PC-9 (cell line): ENCODE results near the gene EXOSC7. TPM values are rescaled to one million over a fixed set of nuclear protein-coding genes. Genes with fewer than 3 reads are reported as not detected.

Experiments used
- BruUV-seq: library from RNA; stranded (reverse); fragments of 400-500 nt; replicated peaks from 2 replicates; lab custom pipeline; 2021; lab: Mats Ljungman, UMichigan
- CTCF ChIA-PET: fragments of 300-600 bp; sonication (Branson Sonifier 250); formaldehyde crosslinking; loops from one replicate; lab custom pipeline; 2022; ENCODE audit warnings: antibody characterized with exemption; lab: Charles Lee
- POLR2A ChIA-PET: fragments of 300-600 bp; sonication (Branson Sonifier 250); formaldehyde crosslinking; loops from one replicate; lab custom pipeline; 2022; ENCODE audit warnings: antibody characterized with exemption; ENCODE audit not compliant: unreplicated experiment; lab: Charles Lee
- DNase-seq, 2 experiments: peaks; one replicate each; pipeline versions ENCODE4 v3.0.0 to v3.0.0-alpha.2; 2015 to 2022; ENCODE audit warnings: mixed read lengths in 1 of 2
- H2AFZ ChIP-seq: fragments of 200-600 bp; sonication (generic); 2 replicates; pipeline ENCODE4 v1.8.1; 2017; ENCODE audit warnings: antibody characterized with exemption
- H3F3A ChIP-seq: fragments of 200-600 bp; sonication (generic); 2 replicates; pipeline ENCODE4 v1.8.1; 2017; ENCODE audit warnings: antibody characterized with exemption, mild to moderate bottlenecking, low read depth; ENCODE audit not compliant: insufficient read depth
- H3K27ac ChIP-seq: fragments of 200-600 bp; sonication (generic); 2 replicates; pipeline ENCODE4 v1.6.1; 2016; ENCODE audit warnings: mixed run types
- H3K27me3 ChIP-seq: fragments of 200-600 bp; sonication (generic); 2 replicates; pipeline ENCODE4 v1.6.1; 2016; ENCODE audit warnings: low read depth, mixed run types; ENCODE audit not compliant: insufficient read depth
- H3K36me3 ChIP-seq: fragments of 200-600 bp; sonication (generic); 2 replicates; pipeline ENCODE4 v1.6.1; 2016; ENCODE audit warnings: low read depth, mixed run types
- H3K4me1 ChIP-seq: fragments of 200-600 bp; sonication (generic); replicated peaks from 2 replicates; pipeline ENCODE4 v1.6.1; 2016; ENCODE audit warnings: mixed run types; ENCODE audit not compliant: insufficient read depth
- H3K4me2 ChIP-seq: fragments of 200-600 bp; sonication (generic); 2 replicates; pipeline ENCODE4 v1.6.1; 2017; ENCODE audit warnings: mixed run types
- H3K4me3 ChIP-seq: fragments of 200-600 bp; sonication (generic); 2 replicates; pipeline ENCODE4 v1.6.1; 2016; ENCODE audit warnings: mixed run types
- H3K79me2 ChIP-seq: fragments of 200-600 bp; sonication (generic); 2 replicates; pipeline ENCODE4 v1.6.1; 2017; ENCODE audit warnings: low read depth, mixed run types
- H3K9me2 ChIP-seq: fragments of 200-600 bp; sonication (generic); 2 replicates; pipeline ENCODE4 v1.8.1; 2017; ENCODE audit warnings: mild to moderate bottlenecking; ENCODE audit not compliant: insufficient read depth
- H3K9me3 ChIP-seq: fragments of 200-600 bp; sonication (generic); 2 replicates; pipeline ENCODE4 v1.8.1; 2016; ENCODE audit warnings: low read depth; ENCODE audit not compliant: insufficient read depth
- H4K20me1 ChIP-seq: fragments of 200-600 bp; sonication (generic); 2 replicates; pipeline ENCODE4 v1.8.1; 2017; ENCODE audit not compliant: insufficient read depth
- CTCF ChIP-seq: fragments of 200-600 bp; sonication (generic); conservative IDR thresholded peaks from 2 replicates; pipeline ENCODE4 v1.6.1; 2017; ENCODE audit warnings: mixed run types, antibody characterized with exemption, mild to moderate bottlenecking, moderate library complexity
- EZH2 ChIP-seq: fragments of 200-600 bp; sonication (generic); IDR thresholded peaks from 2 replicates; pipeline ENCODE4 v1.8.0; 2017; ENCODE audit warnings: antibody characterized with exemption, low read depth
- intact Hi-C: fragments of 100-400 bp; cut with micrococcal nuclease; formaldehyde crosslinking; loops from one replicate; pipeline ENCODE4 v1.10.0; 2022; ENCODE audit not compliant: unreplicated experiment
- total RNA-seq: library from RNA; stranded (reverse); gene quantifications from 2 replicates; pipeline ENCODE4 v1.2.3, GENCODE V29; 2021

EXOSC7 gene
- total RNA-seq, 1 experiment from 2014 or later = 56.2 TPM

- TF ChIP-seq CTCF (no peak), EZH2 (no peak)
- H3K4me3 ChIP-seq = no peak overlapping the region
- POLR2A ChIA-PET = no interaction called here
- H3K9me2 ChIP-seq = no peaks in the 10 kb centered on the region
- H3K9me3 ChIP-seq = no peaks in the 10 kb centered on the region
- no peak overlapping the region for H3K27ac ChIP-seq
- H3K4me2 ChIP-seq = no peak overlapping the region
- no peaks in the 10 kb centered on the region for H3K79me2 ChIP-seq
- no peaks in the 10 kb centered on the region for H3F3A ChIP-seq
- no peak overlapping the region for H2AFZ ChIP-seq
- CTCF ChIA-PET = no interaction called here
- intact Hi-C loops = no loop called here
- no TSS peak for BruUV-seq
- no peaks in the 10 kb centered on the region for H3K4me1 ChIP-seq
- H3K27me3 ChIP-seq = no peaks in the 10 kb centered on the region
- no peak for DNase-seq
- H4K20me1 ChIP-seq = no peaks in the 10 kb centered on the region
- no peaks in the 10 kb centered on the region for H3K36me3 ChIP-seq
Measured at GRCh38 chr3:45020534-45020933, 44.5 kb downstream of the EXOSC7 start.

DNA sequence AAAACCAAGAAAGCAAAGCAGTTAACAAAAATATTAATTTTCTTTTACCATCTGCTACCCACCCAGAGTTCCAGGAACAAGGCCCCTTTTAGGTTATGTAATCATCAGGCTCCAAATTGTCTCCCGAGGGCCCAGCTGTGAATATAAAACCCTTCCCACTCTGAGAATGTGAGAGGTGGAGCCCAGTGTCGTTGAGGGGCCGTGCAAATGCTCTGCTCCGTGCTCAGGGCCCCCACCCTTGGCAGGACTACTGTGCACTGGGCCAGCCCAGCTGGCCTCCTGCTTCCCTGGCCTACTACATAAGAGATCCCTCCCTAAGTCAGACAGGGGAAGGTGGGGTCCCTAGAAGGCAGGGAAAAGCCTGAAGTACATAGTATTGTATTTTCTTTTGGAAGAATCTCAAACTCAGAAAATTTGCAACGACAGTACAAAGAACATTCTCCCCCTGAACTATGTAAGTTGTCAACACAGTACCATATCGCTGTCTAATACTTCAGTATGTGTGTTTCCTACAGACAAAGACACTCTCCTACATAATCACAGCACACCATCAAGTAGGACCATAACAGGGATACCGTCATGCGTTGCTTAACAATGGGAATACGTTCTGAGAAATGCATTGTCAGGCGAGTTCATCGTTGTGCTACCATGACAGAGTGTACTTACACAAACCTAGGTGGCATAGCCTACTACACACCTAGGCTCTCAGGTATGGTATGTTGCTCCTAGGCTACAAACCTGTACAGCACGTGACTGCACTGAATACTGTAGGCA, 45.7 kb downstream of the EXOSC7 start:
- CTCF ChIA-PET = no interaction called here
- POLR2A ChIA-PET = no interaction called here
- no peaks in the 10 kb centered on the region for H4K20me1 ChIP-seq
- H3K4me1 ChIP-seq = no peaks in the 10 kb centered on the region
- DNase-seq = no peak
- TF ChIP-seq CTCF (no peak), EZH2 (no peak)
- intact Hi-C loops = no loop called here
- H3K9me2 ChIP-seq = no peaks in the 10 kb centered on the region
- no TSS peak for BruUV-seq
- no peak overlapping the region for H2AFZ ChIP-seq
- H3F3A ChIP-seq = no peaks in the 10 kb centered on the region
- H3K79me2 ChIP-seq = no peaks in the 10 kb centered on the region
- H3K27me3 ChIP-seq = no peaks in the 10 kb centered on the region
- H3K9me3 ChIP-seq = no peaks in the 10 kb centered on the region
- no peak overlapping the region for H3K4me2 ChIP-seq
- H3K36me3 ChIP-seq = no peaks in the 10 kb centered on the region
- H3K4me3 ChIP-seq = no peak overlapping the region
- H3K27ac ChIP-seq = no peak overlapping the region

- H3K9me3 ChIP-seq = no peaks in the 10 kb centered on the region
- no TSS peak for BruUV-seq
Measured at GRCh38 chr3:45023675-45024074, 47.6 kb downstream of the EXOSC7 start.

More at GRCh38 chr3:45023675-45024074, 47.6 kb downstream of the EXOSC7 start:
- Histone ChIP-seq H3K4me1 (no peaks in the 10 kb centered on the region), H3K4me3 (no peak overlapping the region), H3K79me2 (no peaks in the 10 kb centered on the region), H3K4me2 (no peak overlapping the region), H4K20me1 (no peaks in the 10 kb centered on the region), H3K36me3 (no peaks in the 10 kb centered on the region), H3F3A (no peaks in the 10 kb centered on the region), H3K27me3 (no peaks in the 10 kb centered on the region), H2AFZ (no peak overlapping the region), H3K27ac (no peak overlapping the region), H3K9me2 (no peaks in the 10 kb centered on the region)
- DNase-seq = no peak
- POLR2A ChIA-PET = no interaction called here
- TF ChIP-seq EZH2 = no peak
- no peak for TF ChIP-seq CTCF
- intact Hi-C loops = no loop called here
- CTCF ChIA-PET = no interaction called here
